MG63 (cell line): ENCODE data around the gene MT1HL1. TPM values are rescaled to one million over a fixed set of nuclear protein-coding genes. Genes with fewer than 3 reads are reported as not detected.
"Not testable (repeated sequence)": the region's sequence is repeated elsewhere in the genome, so short reads cannot be mapped to it uniquely, and the experiment has no call there.

ENCODE experiments used
- DNase-seq: peaks from one replicate; pipeline ENCODE4 v3.0.0-alpha.2; 2020
- H3K27me3 ChIP-seq: fragments of 250-450 bp; sonication (Bioruptor Pico); 2 replicates; pipeline ENCODE4 v1.5.1; 2020; ENCODE audit warnings: mild to moderate bottlenecking, moderate library complexity
- H3K36me3 ChIP-seq: fragments of 250-450 bp; sonication (Bioruptor Pico); 2 replicates; pipeline ENCODE4 v1.5.1; 2020; ENCODE audit warnings: mild to moderate bottlenecking, moderate library complexity
- H3K4me3 ChIP-seq: fragments of 250-450 bp; sonication (Bioruptor Pico); 2 replicates; pipeline ENCODE4 v1.5.1; 2020; ENCODE audit warnings: mild to moderate bottlenecking, moderate library complexity
- H3K9me3 ChIP-seq: fragments of 250-450 bp; sonication (Bioruptor Pico); 2 replicates; pipeline ENCODE4 v1.5.1; 2020; ENCODE audit warnings: mild to moderate bottlenecking, moderate library complexity
- total RNA-seq: library from RNA; depleted of rRNA; stranded (reverse); fragments of >200 nt; shearing (Covaris generic); gene quantifications from 2 replicates; pipeline ENCODE4 v1.2.3, GENCODE V29; 2014; ENCODE audit warnings: low replicate concordance

The MT1HL1 gene
- total RNA-seq, 1 experiment from 2014 or later, result not detected

DNA sequence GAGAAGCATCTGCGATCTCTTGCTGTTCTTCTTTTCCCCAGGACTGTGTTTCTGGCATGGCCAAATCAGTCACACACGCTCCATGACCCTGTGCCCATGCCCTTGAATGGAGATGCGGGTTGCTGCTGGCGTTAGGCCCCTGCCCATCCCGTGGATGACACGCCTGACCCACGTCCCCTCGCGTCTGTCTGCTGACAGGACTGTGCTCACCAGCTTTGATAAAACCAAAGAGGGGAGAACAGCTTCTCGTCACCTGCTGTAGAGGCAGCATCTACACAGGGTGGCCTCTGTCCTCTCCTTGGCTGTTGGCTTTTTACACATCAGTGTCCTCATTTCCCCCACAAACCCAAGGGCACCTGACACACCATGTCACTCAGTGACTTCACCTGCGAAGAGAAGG, 6.9 kb downstream of the MT1HL1 start:
- Histone ChIP-seq H3K27me3 (no peaks in the 10 kb centered on the region), H3K4me3 (no peak overlapping the region), H3K36me3 (no peaks in the 10 kb centered on the region), H3K9me3 (no peaks in the 10 kb centered on the region)
- DNase-seq, result no peak

- no peaks in the 10 kb centered on the region for H3K27me3 ChIP-seq
- H3K36me3 ChIP-seq, result no peaks in the 10 kb centered on the region
- no peak for DNase-seq
- H3K9me3 ChIP-seq, result peaks cover 5% of the 10 kb centered on the region; the same call in 1 of the 2 replicates
- H3K4me3 ChIP-seq, result no peak overlapping the region
These were observed 9.8 kb downstream of the MT1HL1 start for GRCh38 chr1:236994450-236994849.

DNA sequence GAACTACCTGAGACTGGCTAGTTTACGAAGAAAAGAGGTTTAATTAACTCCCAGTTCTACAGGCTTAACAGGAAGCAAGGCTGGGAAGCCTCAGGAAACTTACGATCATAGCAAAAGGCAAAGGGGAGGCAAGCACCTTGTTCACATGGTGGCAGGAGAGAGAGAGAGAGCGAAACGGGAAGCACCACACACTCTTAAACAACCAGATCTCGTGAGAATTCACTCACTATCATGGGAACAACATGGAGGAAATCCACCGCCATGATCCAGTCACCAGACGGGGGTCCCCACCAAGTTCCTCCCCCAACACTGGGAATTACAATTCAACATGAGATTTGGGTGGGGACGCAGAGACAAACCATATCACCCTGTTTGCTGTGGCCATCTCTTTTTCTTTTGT, 11.8 kb downstream of the MT1HL1 start:
- H3K9me3 ChIP-seq, result peaks cover 5% of the 10 kb centered on the region; the same call in 1 of the 2 replicates
- DNase-seq, result no peak
- no peaks in the 10 kb centered on the region for H3K27me3 ChIP-seq
- no peaks in the 10 kb centered on the region for H3K36me3 ChIP-seq
- H3K4me3 ChIP-seq, result no peak overlapping the region

DNA sequence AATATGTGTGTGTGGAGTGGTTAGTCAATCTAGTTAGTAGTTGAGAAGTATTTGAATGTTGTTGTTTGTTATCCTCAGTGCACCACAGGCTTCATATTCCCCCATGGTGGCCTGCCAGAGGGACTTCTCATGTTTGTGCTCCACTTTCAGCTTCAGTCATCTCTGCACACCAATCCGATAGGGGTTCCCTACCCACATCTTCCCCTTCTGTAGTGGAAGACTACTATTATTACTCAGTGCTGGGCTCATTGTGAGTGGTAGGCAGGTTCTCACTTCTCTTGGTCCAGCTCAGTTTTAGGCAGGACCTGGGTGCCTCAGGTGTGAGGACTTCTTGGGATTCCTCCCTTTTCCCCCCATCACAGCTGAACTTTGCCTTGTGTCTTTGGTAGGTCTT, 14.2 kb downstream of the MT1HL1 start:
- no peaks in the 10 kb centered on the region for H3K27me3 ChIP-seq
- DNase-seq, result no peak
- H3K36me3 ChIP-seq, result no peaks in the 10 kb centered on the region
- peaks cover 5% of the 10 kb centered on the region; the same call in 1 of the 2 replicates for H3K9me3 ChIP-seq
- no peak overlapping the region for H3K4me3 ChIP-seq

- Histone ChIP-seq H3K27me3 (no peaks in the 10 kb centered on the region), H3K4me3 (no peak overlapping the region), H3K9me3 (peaks cover 5% of the 10 kb centered on the region; the same call in 1 of the 2 replicates), H3K36me3 (no peaks in the 10 kb centered on the region)
- no peak for DNase-seq
These were observed 14.8 kb downstream of the MT1HL1 start for GRCh38 chr1:236989290-236990051.

DNA sequence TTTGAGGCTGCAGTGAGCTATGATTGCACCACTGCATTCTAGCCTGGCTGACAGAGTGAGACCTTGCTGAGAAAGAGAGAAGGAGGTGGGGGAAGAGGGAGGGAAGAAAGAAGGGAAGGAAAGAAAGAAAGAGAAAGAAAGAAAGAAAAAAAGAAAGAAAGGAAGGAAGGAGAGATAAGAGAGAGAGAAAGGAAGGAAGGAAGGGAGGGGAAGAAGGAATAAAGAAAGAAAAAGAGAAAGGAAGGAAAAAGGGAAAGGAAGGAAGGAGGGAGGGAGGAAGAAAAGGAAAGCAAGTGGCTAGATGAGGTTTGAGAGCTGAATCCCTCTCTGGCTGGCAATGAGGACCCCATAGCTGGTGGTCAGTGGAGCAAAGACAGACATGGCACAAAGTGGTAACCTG, 20.4 kb downstream of the MT1HL1 start:
- Histone ChIP-seq H3K9me3 (no peaks in the 10 kb centered on the region), H3K4me3 (no peak overlapping the region), H3K27me3 (no peaks in the 10 kb centered on the region), H3K36me3 (no peaks in the 10 kb centered on the region)
- no peak for DNase-seq

GRCh38 chr1:236982380-236982779, 21.9 kb downstream of the MT1HL1 start:
- H3K27me3 ChIP-seq, result no peaks in the 10 kb centered on the region
- no peaks in the 10 kb centered on the region for H3K9me3 ChIP-seq
- H3K36me3 ChIP-seq, result no peaks in the 10 kb centered on the region
- DNase-seq, result no peak
- H3K4me3 ChIP-seq, result no peak overlapping the region

DNA sequence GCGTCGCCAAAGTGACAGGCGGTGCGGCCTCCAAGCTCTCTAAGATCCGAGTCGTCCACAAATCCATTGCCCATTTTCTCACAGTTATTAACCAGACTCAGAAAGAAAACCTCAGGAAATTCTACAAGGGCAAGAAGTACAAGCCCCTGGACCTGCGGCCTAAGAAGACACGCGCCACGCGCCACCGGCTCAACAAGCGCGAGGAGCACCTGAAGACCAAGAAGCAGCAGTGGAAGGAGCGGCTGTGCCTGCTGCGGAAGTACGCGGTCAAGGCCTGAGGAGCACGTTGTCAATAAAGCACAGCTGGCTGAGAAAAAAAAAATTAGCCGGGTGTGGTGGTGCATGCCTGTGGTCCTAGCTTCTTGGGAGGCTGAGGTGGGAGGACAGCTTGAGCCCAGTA, 22.8 kb downstream of the MT1HL1 start:
- DNase-seq, H3K36me3 ChIP-seq, H3K4me3 ChIP-seq, H3K27me3 ChIP-seq, H3K9me3 ChIP-seq: not testable (repeated sequence)

DNA sequence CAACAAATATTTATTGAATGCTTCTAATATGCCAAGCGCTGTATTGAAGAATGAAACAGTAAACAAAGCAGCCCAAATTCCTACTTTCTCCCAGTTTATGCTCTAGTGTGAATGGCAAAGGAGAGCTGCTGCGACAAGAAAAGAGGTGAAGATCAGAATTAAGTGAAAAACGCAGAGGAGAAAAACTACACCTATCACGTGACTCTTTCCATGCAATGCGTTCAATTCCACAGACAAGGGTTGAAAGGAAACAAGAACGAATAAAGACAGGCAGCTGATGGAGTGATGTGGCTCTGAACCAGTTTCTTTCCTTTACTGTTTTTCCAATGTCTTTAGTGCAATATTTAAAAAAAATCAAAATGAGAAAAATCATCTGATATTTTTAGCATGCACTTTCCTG, 23.6 kb downstream of the MT1HL1 start:
- Histone ChIP-seq H3K4me3 (no peak overlapping the region), H3K27me3 (no peaks in the 10 kb centered on the region), H3K36me3 (no peaks in the 10 kb centered on the region), H3K9me3 (no peaks in the 10 kb centered on the region)
- no peak for DNase-seq

DNA sequence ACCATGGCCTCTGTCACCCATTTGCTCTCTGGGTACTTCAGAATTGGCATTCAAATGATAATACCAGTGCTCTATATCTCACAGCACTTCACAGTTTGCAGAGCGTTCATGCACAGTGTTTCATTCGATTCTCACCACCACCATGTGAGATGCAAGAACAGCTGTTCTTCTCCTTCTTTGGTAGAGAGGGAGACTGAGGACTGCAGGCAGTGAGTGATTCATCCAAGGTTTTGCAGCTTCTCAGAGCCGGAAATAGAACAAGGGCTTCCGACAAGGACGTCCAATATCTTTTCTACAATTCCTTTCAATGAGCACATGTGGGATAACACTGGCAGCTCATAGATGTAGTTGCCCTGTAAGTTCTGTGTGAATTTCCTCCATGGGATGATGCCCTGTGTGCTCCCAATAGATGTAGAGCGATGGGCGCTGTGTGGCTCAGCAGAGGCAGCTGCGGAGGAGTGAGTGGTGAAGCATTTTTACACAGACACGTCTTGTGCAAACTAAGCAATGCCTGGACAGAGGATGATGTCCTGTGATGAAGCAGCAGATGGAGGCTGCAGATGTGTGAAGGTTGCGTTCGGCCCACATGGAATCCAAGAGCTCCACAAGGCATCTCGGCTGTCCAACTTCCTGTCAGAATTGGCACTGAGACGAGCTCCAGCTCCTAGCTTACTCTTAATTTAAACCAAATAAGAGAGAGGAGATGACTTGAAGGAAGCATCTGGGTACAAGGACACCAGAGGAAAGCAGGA, 24.9 kb downstream of the MT1HL1 start:
- Histone ChIP-seq H3K4me3 (peak overlapping the region; percentile 22), H3K36me3 (no peaks in the 10 kb centered on the region), H3K9me3 (no peaks in the 10 kb centered on the region), H3K27me3 (no peaks in the 10 kb centered on the region)
- no peak for DNase-seq

DNA sequence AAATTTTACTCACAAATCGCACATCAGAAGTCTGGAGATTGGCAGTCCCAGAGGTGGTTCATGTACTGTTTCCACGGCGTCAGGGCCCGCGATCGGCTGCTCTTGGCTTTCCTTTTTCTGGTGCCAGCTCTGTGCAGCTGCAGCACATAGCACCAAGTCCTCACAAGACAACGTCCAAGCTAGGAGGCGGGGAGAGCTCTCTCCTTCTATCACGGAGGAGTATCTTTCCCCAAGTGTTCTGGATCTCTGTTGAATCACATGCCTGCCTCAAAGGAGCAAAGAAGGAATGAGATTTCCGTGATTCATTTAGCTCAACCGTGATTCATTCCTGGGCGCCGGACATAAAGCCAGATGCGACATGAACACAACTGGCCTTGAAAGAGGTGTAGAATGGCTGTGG, 25.5 kb downstream of the MT1HL1 start:
- H3K4me3 ChIP-seq, result peak overlapping the region; percentile 22
- no peaks in the 10 kb centered on the region for H3K36me3 ChIP-seq
- no peaks in the 10 kb centered on the region for H3K9me3 ChIP-seq
- DNase-seq, result peak; percentile 64
- H3K27me3 ChIP-seq, result no peaks in the 10 kb centered on the region

DNA sequence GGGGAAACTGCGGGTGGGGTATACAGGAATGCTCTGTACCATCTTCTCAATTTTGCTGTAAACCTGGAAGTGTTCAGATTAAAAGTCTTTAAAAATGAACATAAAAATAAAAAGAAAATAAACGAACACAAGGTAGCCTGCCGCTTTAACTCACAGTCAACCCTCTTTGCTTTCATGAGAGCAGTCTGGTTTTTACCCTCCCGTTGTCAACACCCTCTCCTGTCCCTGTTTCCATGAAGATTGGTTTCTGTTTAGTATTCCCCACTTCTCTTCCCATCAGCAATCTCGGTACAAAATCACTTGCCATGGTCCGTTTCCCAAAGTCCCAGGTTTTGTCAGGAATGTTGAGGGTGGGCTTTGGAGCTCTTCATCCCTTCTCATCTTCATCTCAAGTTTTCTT, 28.8 kb downstream of the MT1HL1 start:
- no peak for DNase-seq
- Histone ChIP-seq H3K27me3 (no peaks in the 10 kb centered on the region), H3K36me3 (no peaks in the 10 kb centered on the region), H3K4me3 (no peak overlapping the region), H3K9me3 (no peaks in the 10 kb centered on the region; the same call in 1 of the 2 replicates)

- not testable (repeated sequence) for H3K36me3 ChIP-seq, DNase-seq, H3K9me3 ChIP-seq, H3K27me3 ChIP-seq, H3K4me3 ChIP-seq
These were observed 30.2 kb downstream of the MT1HL1 start for GRCh38 chr1:236974025-236974424.

DNA sequence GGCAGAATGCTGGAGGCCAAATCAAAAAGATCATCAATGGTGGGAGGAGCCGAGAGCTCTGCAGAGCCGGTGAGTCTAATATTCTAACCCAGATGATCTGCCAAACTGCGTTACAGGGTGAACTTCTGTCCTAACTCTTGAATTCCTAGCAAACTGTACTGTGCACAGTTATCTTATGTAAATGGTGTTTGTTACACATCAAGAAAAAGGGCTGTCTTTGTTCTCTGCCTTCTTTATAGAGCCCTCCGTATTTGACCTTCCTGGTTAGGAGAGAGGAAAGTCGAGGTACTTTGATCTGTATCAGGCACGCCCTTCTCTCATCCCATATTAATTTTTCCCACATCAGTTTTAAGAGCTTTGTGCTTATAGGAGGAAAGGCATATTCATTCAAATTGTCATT, 37.6 kb downstream of the MT1HL1 start:
- no peak for DNase-seq
- no peak overlapping the region for H3K4me3 ChIP-seq
- peaks cover 4% of the 10 kb centered on the region; the same call in 1 of the 2 replicates for H3K27me3 ChIP-seq
- H3K9me3 ChIP-seq, result no peaks in the 10 kb centered on the region; the same call in 1 of the 2 replicates
- H3K36me3 ChIP-seq, result no peaks in the 10 kb centered on the region

GRCh38 chr1:236963920-236964319, 40.3 kb downstream of the MT1HL1 start:
- Histone ChIP-seq H3K27me3 (peaks cover 4% of the 10 kb centered on the region; the same call in 1 of the 2 replicates), H3K4me3 (no peak overlapping the region), H3K9me3 (no peaks in the 10 kb centered on the region; the same call in 1 of the 2 replicates), H3K36me3 (no peaks in the 10 kb centered on the region)
- no peak for DNase-seq

DNA sequence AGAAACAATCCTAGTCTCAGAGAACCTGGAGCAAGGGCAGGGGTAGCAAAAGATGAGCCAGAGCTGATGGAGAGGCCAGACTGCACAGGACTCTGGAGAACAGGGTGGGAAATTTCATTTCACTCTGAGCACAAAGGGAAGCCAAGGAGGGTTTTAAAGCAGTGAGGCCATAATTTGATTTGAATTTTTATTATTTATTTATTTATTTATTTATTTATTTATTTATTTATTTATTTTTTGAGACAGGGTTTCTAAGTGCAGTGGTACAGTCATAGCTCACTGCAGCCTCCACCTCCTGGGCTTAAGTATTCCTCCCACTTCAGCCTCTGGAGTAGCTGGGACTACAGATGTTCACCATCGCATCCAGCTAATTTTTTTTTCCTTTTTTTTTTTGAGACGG, 45.1 kb downstream of the MT1HL1 start:
- Histone ChIP-seq H3K36me3 (no peaks in the 10 kb centered on the region), H3K4me3 (no peak overlapping the region), H3K27me3 (0 out of 2 replicates have a peak, but pooled peaks cover 4% of the 10 kb centered on the region), H3K9me3 (no peaks in the 10 kb centered on the region; the same call in 1 of the 2 replicates)
- no peak for DNase-seq

DNA sequence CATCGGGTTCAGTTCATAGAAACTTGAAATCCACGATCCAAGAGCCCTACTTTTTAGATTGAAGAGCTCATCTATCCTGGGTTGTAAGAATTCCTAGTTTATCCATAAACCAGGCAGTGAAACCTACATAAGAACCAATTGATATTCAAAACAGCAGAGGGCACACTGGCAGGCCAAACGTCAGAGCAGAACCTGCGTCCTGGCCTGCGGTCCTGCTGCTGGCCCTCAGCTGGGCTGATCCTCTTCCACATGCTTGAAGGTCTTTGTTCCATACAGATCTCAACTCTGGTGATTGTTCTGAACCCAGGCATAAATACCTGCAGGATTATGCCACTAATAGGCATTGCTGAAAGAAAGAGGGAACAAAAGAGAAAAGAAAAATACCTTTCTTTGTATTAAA, 47.0 kb downstream of the MT1HL1 start:
- Histone ChIP-seq H3K27me3 (no peaks in the 10 kb centered on the region), H3K36me3 (no peaks in the 10 kb centered on the region), H3K4me3 (no peak overlapping the region), H3K9me3 (no peaks in the 10 kb centered on the region; the same call in 1 of the 2 replicates)
- no peak for DNase-seq
